HCT116 (cell line): ENCODE results near the gene KLK8. TPM values are rescaled to one million over a fixed set of nuclear protein-coding genes. Genes with fewer than 3 reads are reported as not detected.

ENCODE experiments used
- ATAC-seq: fragments of 200-7000 bp; cut with Tn5 transposase; 2 replicates; pipeline ENCODE4 v1.9.1; 2020; ENCODE audit warnings: mild to moderate bottlenecking, moderate library complexity
- BruUV-seq: library from RNA; stranded (reverse); fragments of 400-500 nt; replicated peaks from 2 replicates; lab custom pipeline; 2021; lab: Mats Ljungman, UMichigan
- CTCF ChIA-PET: fragments of 300-600 bp; sonication (Branson Sonifier 250); formaldehyde crosslinking; loops from one replicate; lab custom pipeline; 2021; ENCODE audit warnings: antibody characterized with exemption; lab: Charles Lee
- POLR2A ChIA-PET: fragments of 300-600, 350-600 bp; sonication (Branson Sonifier 250); formaldehyde crosslinking; loops from one replicate; lab custom pipeline; 2021; ENCODE audit warnings: antibody characterized with exemption; lab: Charles Lee
- RAD21 ChIA-PET, 2 experiments: fragments of 300-600 bp; sonication (Branson Sonifier 250); formaldehyde crosslinking; loops; one replicate each; lab custom pipeline; 2023; ENCODE audit warnings: low total read pairs in 2 of 2; ENCODE audit not compliant: uncharacterized antibody in 2 of 2, unreplicated experiment in 2 of 2, low non-redundant PET in 1 of 2; lab: Charles Lee
- DNase-seq: peaks from one replicate; pipeline ENCODE4 v3.0.0-alpha.2; 2010; ENCODE audit warnings: low read depth, low spot score
- H2AFZ ChIP-seq: fragments of 200-600 bp; shearing (Covaris generic), sonication (generic); 2 replicates; pipeline ENCODE4 v1.6.1; 2017; ENCODE audit warnings: low read depth, mixed run types, mixed read lengths, antibody characterized with exemption, low read length; ENCODE audit not compliant: poor library complexity, severe bottlenecking
- H3K27ac ChIP-seq: 2 replicates; pipeline ENCODE4 v1.5.1; 2012; ENCODE audit warnings: low read depth, low read length
- H3K27me3 ChIP-seq: fragments of 200-600 bp; sonication (generic); 2 replicates; pipeline ENCODE4 v1.6.1; 2016; ENCODE audit warnings: mixed run types, low read length, mixed read lengths; ENCODE audit not compliant: insufficient read depth
- H3K36me3 ChIP-seq, 2 experiments: fragments of 200-500 bp in 1 of 2; fragments of 200-600 bp in 1 of 2; sonication (Bioruptor generic) in 1 of 2; sonication (generic) in 1 of 2; 2 replicates each; pipeline versions ENCODE4 v1.5.1 to v1.6.1; 2014 to 2016; ENCODE audit warnings: low read length in 2 of 2, inconsistent platforms in 1 of 2, mixed read lengths in 1 of 2, mixed run types in 1 of 2; ENCODE audit not compliant: insufficient read depth in 2 of 2, control insufficient read depth in 1 of 2
- H3K4me1 ChIP-seq, 2 experiments: fragments of 200-600 bp in 1 of 2; sonication (generic) in 1 of 2; 2 replicates each; pipeline versions ENCODE4 v1.5.1 to v1.6.1; 2012 to 2017; ENCODE audit warnings: low read length in 2 of 2, inconsistent platforms in 1 of 2, mild to moderate bottlenecking in 1 of 2, mixed read lengths in 1 of 2, mixed run types in 1 of 2, moderate library complexity in 1 of 2; ENCODE audit not compliant: insufficient read depth in 2 of 2, control insufficient read depth in 1 of 2
- H3K4me2 ChIP-seq: fragments of 200-600 bp; sonication (generic); 2 replicates; pipeline ENCODE4 v1.6.1; 2017; ENCODE audit warnings: mixed run types, low read length, mixed read lengths
- H3K4me3 ChIP-seq, 2 experiments: fragments of 200-600 bp in 1 of 2; sonication (generic) in 1 of 2; replicated peaks in 1 of 2; 2 replicates each; pipeline ENCODE4 v1.5.1; 2011 to 2016; ENCODE audit warnings: low read length in 2 of 2, control low read depth in 1 of 2, low read depth in 1 of 2, mild to moderate bottlenecking in 1 of 2, mixed read lengths in 1 of 2, mixed run types in 1 of 2
- H3K79me2 ChIP-seq: fragments of 200-600 bp; sonication (generic); 2 replicates; pipeline ENCODE4 v1.6.1; 2017; ENCODE audit warnings: mild to moderate bottlenecking, mixed run types, low read length, moderate library complexity, mixed read lengths; ENCODE audit not compliant: insufficient read depth
- H3K9ac ChIP-seq: fragments of 200-600 bp; sonication (generic); 2 replicates; pipeline ENCODE4 v1.6.1; 2016; ENCODE audit warnings: low read length, mixed read lengths
- H3K9me2 ChIP-seq: fragments of 200-600 bp; sonication (generic), shearing (Covaris generic); 2 replicates; pipeline ENCODE4 v1.6.1; 2017; ENCODE audit warnings: mixed run types, mild to moderate bottlenecking, moderate library complexity; ENCODE audit not compliant: insufficient read depth
- H3K9me3 ChIP-seq, 2 experiments: fragments of 200-500 bp in 1 of 2; fragments of 200-600 bp in 1 of 2; sonication (Bioruptor generic) in 1 of 2; sonication (generic) in 1 of 2; 2 replicates each; pipeline ENCODE4 v1.6.1; 2014 to 2017; ENCODE audit warnings: low read length in 2 of 2, mixed read lengths in 2 of 2, inconsistent platforms in 1 of 2, low read depth in 1 of 2, mild to moderate bottlenecking in 1 of 2, mixed run types in 1 of 2, moderate library complexity in 1 of 2; ENCODE audit not compliant: control insufficient read depth in 1 of 2, insufficient read depth in 1 of 2
- H4K20me1 ChIP-seq: fragments of 200-600 bp; sonication (generic), shearing (Covaris generic); 2 replicates; pipeline ENCODE4 v1.6.1; 2017; ENCODE audit warnings: mixed run types, mild to moderate bottlenecking, moderate library complexity; ENCODE audit not compliant: insufficient read depth
- ATF3 ChIP-seq: IDR thresholded peaks from 2 replicates; pipeline ENCODE4 v1.6.1; 2012
- CBX3 ChIP-seq: IDR thresholded peaks from 2 replicates; pipeline ENCODE4 v1.6.1; 2012; ENCODE audit warnings: low read depth
- CEBPB ChIP-seq: IDR thresholded peaks from 2 replicates; pipeline ENCODE4 v1.6.1; 2012; ENCODE audit warnings: low read depth
- EGR1 ChIP-seq: IDR thresholded peaks from 2 replicates; pipeline ENCODE4 v1.6.1; 2012; ENCODE audit warnings: low read depth
- ELF1 ChIP-seq: IDR thresholded peaks from 2 replicates; pipeline ENCODE4 v1.6.1; 2012; ENCODE audit warnings: low read depth, borderline replicate concordance
- EZH2 ChIP-seq: fragments of 200-600 bp; sonication (generic); IDR thresholded peaks from 2 replicates; pipeline ENCODE4 v1.6.1; 2017; ENCODE audit warnings: antibody characterized with exemption, mixed run types
- EZH2phosphoT487 ChIP-seq: fragments of 200-600 bp; IDR thresholded peaks from 2 replicates; pipeline ENCODE4 v1.6.1; 2018; ENCODE audit warnings: antibody characterized with exemption, borderline replicate concordance
- FOSL1 ChIP-seq: IDR thresholded peaks from 2 replicates; pipeline ENCODE4 v1.6.1; 2012; ENCODE audit warnings: low read depth
- JUND ChIP-seq: IDR thresholded peaks from 2 replicates; pipeline ENCODE4 v1.6.1; 2012
- POLR2AphosphoS5 ChIP-seq: IDR thresholded peaks from 2 replicates; pipeline ENCODE4 v1.6.1; 2011; ENCODE audit warnings: mild to moderate bottlenecking, low read depth, low read length, moderate library complexity
- RAD21 ChIP-seq: IDR thresholded peaks from 2 replicates; pipeline ENCODE4 v1.6.1; 2012; ENCODE audit warnings: low read depth, mild to moderate bottlenecking
- SIN3A ChIP-seq: IDR thresholded peaks from 2 replicates; pipeline ENCODE4 v1.6.1; 2012; ENCODE audit warnings: low read depth
- SP1 ChIP-seq: IDR thresholded peaks from 2 replicates; pipeline ENCODE4 v1.6.1; 2012; ENCODE audit warnings: low read depth
- SRF ChIP-seq: IDR thresholded peaks from 2 replicates; pipeline ENCODE4 v1.6.1; 2012; ENCODE audit warnings: low read depth
- TCF7L2 ChIP-seq: IDR thresholded peaks from 2 replicates; pipeline ENCODE4 v1.7.0; 2011; ENCODE audit warnings: borderline replicate concordance, inconsistent platforms; ENCODE audit not compliant: insufficient read depth, insufficient read length; ENCODE audit errors: extremely low read depth
- YY1 ChIP-seq: IDR thresholded peaks from 2 replicates; pipeline ENCODE4 v1.6.1; 2011; ENCODE audit warnings: low read length, low read depth, moderate library complexity, mild to moderate bottlenecking; ENCODE audit not compliant: insufficient replicate concordance; ENCODE audit errors: extremely low read depth
- ZBTB33 ChIP-seq: IDR thresholded peaks from 2 replicates; pipeline ENCODE4 v1.6.1; 2011; ENCODE audit warnings: mild to moderate bottlenecking, low read length, moderate library complexity; ENCODE audit not compliant: insufficient replicate concordance; ENCODE audit errors: extremely low read depth
- ZFX ChIP-seq: fragments of 450-650 bp; IDR thresholded peaks from 2 replicates; pipeline ENCODE4 v1.6.1; 2017
- ZNF274 ChIP-seq: fragments of 200-500 bp; sonication (Bioruptor generic); IDR thresholded peaks from 2 replicates; pipeline ENCODE4 v1.6.1; 2014; ENCODE audit warnings: mild to moderate bottlenecking, low read depth, low read length, inconsistent platforms
- intact Hi-C: fragments of 100-400 bp; cut with micrococcal nuclease; formaldehyde crosslinking; loops from 2 replicates; pipeline ENCODE4 v1.10.0; 2022
- total RNA-seq: library from RNA; stranded (reverse); gene quantifications from one replicate; pipeline ENCODE4 v1.2.1, GENCODE V29; 2021; ENCODE audit not compliant: unreplicated experiment

KLK8 gene
- total RNA-seq, 1 experiment from 2014 or later = 92.8 TPM

- ChIA-PET POLR2A (no interaction called here), RAD21 (no interaction called here), CTCF (interaction anchor here (1.2 kb wide), 1 partner anchor 9 kb away, joined by 4 read pairs; no protein-coding TSS in a partner anchor)
- Histone ChIP-seq H3K4me1 (peaks cover 8 to 21% of the 10 kb centered on the region in 2 experiments; a peak in 3 of 4 replicates), H3K4me3 (no peak overlapping the region), H3K9me3 (no peaks in the 10 kb centered on the region), H4K20me1 (no peaks in the 10 kb centered on the region), H3K27ac (no peak overlapping the region), H3K9me2 (no peaks in the 10 kb centered on the region), H3K9ac (no peak overlapping the region), H3K27me3 (no peaks in the 10 kb centered on the region), H3K79me2 (no peaks in the 10 kb centered on the region), H2AFZ (no peak overlapping the region), H3K4me2 (no peak overlapping the region), H3K36me3 (no peaks in the 10 kb centered on the region)
- ATAC-seq (no peak), DNase-seq (no peak)
- intact Hi-C loops = no loop called here
- TF ChIP-seq YY1 = no peak
- no peak for TF ChIP-seq SIN3A
- TF ChIP-seq ELF1 = no peak
- TF ChIP-seq ZNF274 = no peak
- TF ChIP-seq ZFX = no peak
- no peak for TF ChIP-seq EZH2
- no peak for TF ChIP-seq CBX3
- no peak for TF ChIP-seq ATF3
- no peak for TF ChIP-seq POLR2AphosphoS5
- no peak for TF ChIP-seq CEBPB
- no peak for TF ChIP-seq FOSL1
- TF ChIP-seq RAD21 = no peak
- no peak for TF ChIP-seq SP1
- TF ChIP-seq SRF = no peak
- TF ChIP-seq JUND = no peak
- TF ChIP-seq ZBTB33 = no peak
- no peak for TF ChIP-seq EGR1
- no peak for TF ChIP-seq EZH2phosphoT487
- TF ChIP-seq TCF7L2 = no peak
- BruUV-seq = no TSS peak
These were observed 6.1 kb upstream of the KLK8 start for GRCh38 chr19:51007488-51007887.
